ENCODE data around the gene CAMK1D. TPM values are rescaled to one million over a fixed set of nuclear protein-coding genes. Genes with fewer than 3 reads are reported as not detected.

CAMK1D gene
- total and polyA plus RNA-seq, 2 of the 8 experiments (the other 6 are each of a cell fraction or from before 2014, with no cell fraction given): 3.5 to 10.6 TPM

GRCh38 chr10:12509794-12510100, 160.4 kb downstream of the CAMK1D start:
- H3K56ac ChIP-seq (replicated peaks; ENCODE audit: insufficient read length, low read depth, low read length): no peak overlapping the region
- POLR2A ChIA-PET (ENCODE audit: partially characterized antibody): no interaction called here

More at GRCh38 chr10:12509794-12510100, 160.4 kb downstream of the CAMK1D start:
- CTCF ChIA-PET (ENCODE audit: partially characterized antibody): no interaction called here
- Histone ChIP-seq H3K27ac (ENCODE audit: low read depth, low read length) (no peak overlapping the region), H2BK120ac (replicated peaks; ENCODE audit: low read depth, low read length) (no peak overlapping the region), H2BK5ac (ENCODE audit: low read depth, low read length) (no peak overlapping the region), H3K36me3 (ENCODE audit: control insufficient read depth in 2 of 4, insufficient read depth in 4 of 4, low read length in 3 of 4) (no peaks in the 10 kb centered on the region), H3K23ac (ENCODE audit: insufficient read length) (no peak overlapping the region), H3K14ac (ENCODE audit: insufficient read length) (no peak overlapping the region), H2BK12ac (ENCODE audit: low read depth, low read length) (no peak overlapping the region), H3K79me1 (ENCODE audit: low read depth, low read length) (no peaks in the 10 kb centered on the region), H4K5ac (ENCODE audit: insufficient read length, low read depth, low read length) (no peak overlapping the region), H3K4me3 (ENCODE audit: extremely low read depth in 1 of 4, insufficient read depth in 2 of 4, low read depth in 3 of 4, low read length in 4 of 4) (no peak overlapping the region), H2BK15ac (ENCODE audit: low read length) (no peak overlapping the region), H3K4me2 (ENCODE audit: insufficient read depth in 1 of 2, low read depth in 2 of 2, low read length in 2 of 2) (no peak overlapping the region), H4K20me1 (replicated peaks in 1 of 2; ENCODE audit: control insufficient read depth in 1 of 2, insufficient read depth in 2 of 2, low read length in 2 of 2) (no peaks in the 10 kb centered on the region), H3K27me3 (replicated peaks in 1 of 4; ENCODE audit: control insufficient read depth in 3 of 4, extremely low read depth in 1 of 4, insufficient read depth in 3 of 4, low read length in 3 of 4) (no peaks in the 10 kb centered on the region), H2BK20ac (ENCODE audit: low read length) (no peak overlapping the region), H3K23me2 (ENCODE audit: low read depth, low read length) (no peaks in the 10 kb centered on the region), H3K9ac (replicated peaks in 1 of 4; ENCODE audit: extremely low read depth in 1 of 4, low read depth in 3 of 4, low read length in 3 of 4) (no peak overlapping the region), H3K4ac (replicated peaks; ENCODE audit: insufficient read length, low read depth, low read length) (no peak overlapping the region), H2AFZ (ENCODE audit: low read length) (no peak overlapping the region), H2AK5ac (ENCODE audit: low read depth, low read length) (no peak overlapping the region), H3K79me2 (ENCODE audit: control insufficient read depth in 1 of 2, insufficient read depth in 2 of 2, low read length in 2 of 2) (no peaks in the 10 kb centered on the region), H3K9me3 (ENCODE audit: insufficient read depth in 2 of 2, low read depth in 1 of 2, low read length in 1 of 2) (no peaks in the 10 kb centered on the region), H3K18ac (ENCODE audit: extremely low read depth, low read length) (no peak overlapping the region), H4K8ac (ENCODE audit: extremely low read depth, insufficient read depth, low read length) (no peak overlapping the region), H4K91ac (replicated peaks; ENCODE audit: insufficient read length, low read length) (no peak overlapping the region), H3K4me1 (replicated peaks in 1 of 4; ENCODE audit: control insufficient read depth in 3 of 4, insufficient read depth in 4 of 4, low read length in 3 of 4) (no peaks in the 10 kb centered on the region)
- WGBS, 2 experiments (ENCODE audit: extremely low coverage in 1 of 2, insufficient coverage in 1 of 2, insufficient read length in 1 of 2, insufficient replicate concordance in 2 of 2, low coverage in 1 of 2, low lambda C conversion rate in 2 of 2, missing lambda C conversion rate in 1 of 2): 86% methylated on average over 2 of the region's 2 CpGs; no CpG with 5 or more reads in 1 of the 2 experiments
- no peak for FAIRE-seq
- no peak for DNase-seq (ENCODE audit: low read depth in 1 of 2, low spot score in 2 of 2)
- TF ChIP-seq SIX5 (IDR thresholded peaks at IDR 0.05; ENCODE audit: low read depth, low read length) (no peak), POU5F1 (IDR thresholded peaks at IDR 0.05; ENCODE audit: low read depth, low read length) (no peak), ATF2 (IDR thresholded peaks at IDR 0.05; ENCODE audit: low read length) (no peak), BCL11A (IDR thresholded peaks at IDR 0.05; ENCODE audit: low read depth in 2 of 2, low read length in 2 of 2) (no peak), EP300 (IDR thresholded peaks at IDR 0.05; ENCODE audit: borderline replicate concordance in 1 of 2, low read depth in 2 of 2, low read length in 2 of 2) (no peak), CTBP2 (IDR thresholded peaks at IDR 0.05; ENCODE audit: borderline replicate concordance, insufficient read depth, insufficient read length, low read length) (no peak)

All from H1 (cell line).